OCI-LY1 (cell line): ENCODE measurements around the gene PDZRN3.

Experiments used
- H2AFZ ChIP-seq: fragments of 200-600 bp; sonication (generic), shearing (Covaris generic); 2 replicates; pipeline ENCODE4 v1.6.0; 2014; ENCODE audit warnings: antibody characterized with exemption, mild to moderate bottlenecking, low read length
- H3F3A ChIP-seq: fragments of 200-600 bp; sonication (generic), shearing (Covaris generic); 2 replicates; pipeline ENCODE4 v1.6.0; 2014; ENCODE audit warnings: mild to moderate bottlenecking, antibody characterized with exemption, low read length, moderate library complexity; ENCODE audit not compliant: insufficient read depth
- H3K27ac ChIP-seq: fragments of 200-600 bp; sonication (generic); 2 replicates; pipeline ENCODE4 v1.5.1; 2014; ENCODE audit warnings: low read length, mixed run types, mild to moderate bottlenecking, low read depth; ENCODE audit not compliant: poor library complexity, severe bottlenecking
- H3K27me3 ChIP-seq: fragments of 200-600 bp; sonication (generic); 2 replicates; pipeline ENCODE4 v1.6.0; 2014; ENCODE audit warnings: antibody characterized with exemption, mild to moderate bottlenecking, low read length, moderate library complexity; ENCODE audit not compliant: insufficient read depth
- H3K36me3 ChIP-seq: fragments of 200-600 bp; sonication (generic); 2 replicates; pipeline ENCODE4 v1.6.1; 2014; ENCODE audit warnings: mild to moderate bottlenecking, antibody characterized with exemption, low read length, moderate library complexity, mixed read lengths; ENCODE audit not compliant: insufficient read depth
- H3K4me1 ChIP-seq: fragments of 200-600 bp; sonication (generic); 2 replicates; pipeline ENCODE4 v1.5.1; 2014; ENCODE audit warnings: mild to moderate bottlenecking, low read length, moderate library complexity; ENCODE audit not compliant: insufficient read depth, severe bottlenecking
- H3K4me2 ChIP-seq: fragments of 200-600 bp; sonication (generic), shearing (Covaris generic); 2 replicates; pipeline ENCODE4 v1.6.1; 2014; ENCODE audit warnings: low read length
- H3K4me3 ChIP-seq: fragments of 200-600 bp; sonication (generic); 2 replicates; pipeline ENCODE4 v1.5.1; 2014; ENCODE audit warnings: low read length, low read depth, mild to moderate bottlenecking, mixed read lengths; ENCODE audit not compliant: poor library complexity, severe bottlenecking
- H3K79me2 ChIP-seq: fragments of 200-600 bp; shearing (Covaris generic); 2 replicates; pipeline ENCODE4 v1.6.1; 2016; ENCODE audit warnings: mixed run types, low read length, mixed read lengths; ENCODE audit not compliant: insufficient read depth
- H3K9ac ChIP-seq: fragments of 200-600 bp; sonication (generic), shearing (Covaris generic); 2 replicates; pipeline ENCODE4 v1.6.1; 2014; ENCODE audit warnings: mild to moderate bottlenecking, low read length, mixed read lengths
- H3K9me2 ChIP-seq: fragments of 200-600 bp; sonication (generic), shearing (Covaris generic); 2 replicates; pipeline ENCODE4 v1.6.1; 2014; ENCODE audit warnings: low read depth, mild to moderate bottlenecking, low read length, mixed read lengths
- H3K9me3 ChIP-seq: fragments of 200-600 bp; shearing (Covaris generic); 2 replicates; pipeline ENCODE4 v1.6.1; 2014; ENCODE audit warnings: low read length, mixed read lengths
- H4K20me1 ChIP-seq: fragments of 200-600 bp; sonication (generic), shearing (Covaris generic); 2 replicates; pipeline ENCODE4 v1.6.0; 2016; ENCODE audit warnings: mild to moderate bottlenecking, low read length; ENCODE audit not compliant: insufficient read depth
- CTCF ChIP-seq: fragments of 200-600 bp; sonication (generic), shearing (Covaris generic); IDR thresholded peaks from 2 replicates; pipeline ENCODE4 v1.5.1; 2017; ENCODE audit warnings: mild to moderate bottlenecking, antibody characterized with exemption, low read length, moderate library complexity, mixed read lengths
- EZH2 ChIP-seq: fragments of 200-600 bp; sonication (generic), shearing (Covaris generic); IDR thresholded peaks from 2 replicates; pipeline ENCODE4 v1.8.0; 2017; ENCODE audit warnings: borderline replicate concordance, mixed run types, mild to moderate bottlenecking, antibody characterized with exemption, low read length, moderate library complexity, mixed read lengths

The PDZRN3 gene

GRCh38 chr3:73479325-73479724 lies 145.4 kb downstream of the PDZRN3 start:
- H3K36me3 ChIP-seq: no peaks in the 10 kb centered on the region
- no peak overlapping the region for H3K4me2 ChIP-seq
- H3F3A ChIP-seq: no peaks in the 10 kb centered on the region
- no peak overlapping the region for H3K4me3 ChIP-seq
- H3K4me1 ChIP-seq: no peaks in the 10 kb centered on the region
- TF ChIP-seq CTCF: no peak
- TF ChIP-seq EZH2: no peak
- no peaks in the 10 kb centered on the region for H3K9me2 ChIP-seq
- no peaks in the 10 kb centered on the region for H3K9me3 ChIP-seq
- no peak overlapping the region for H3K9ac ChIP-seq
- no peak overlapping the region for H3K27ac ChIP-seq
- H3K79me2 ChIP-seq: no peaks in the 10 kb centered on the region
- no peaks in the 10 kb centered on the region for H4K20me1 ChIP-seq
- no peak overlapping the region for H2AFZ ChIP-seq
- no peaks in the 10 kb centered on the region; the same call in 1 of the 2 replicates for H3K27me3 ChIP-seq

GRCh38 chr3:73478858-73479257 lies 145.9 kb downstream of the PDZRN3 start:
- Histone ChIP-seq H3K9me2 (no peaks in the 10 kb centered on the region), H3F3A (no peaks in the 10 kb centered on the region), H3K27me3 (no peaks in the 10 kb centered on the region; the same call in 1 of the 2 replicates), H3K27ac (no peak overlapping the region), H3K4me1 (no peaks in the 10 kb centered on the region), H3K4me3 (no peak overlapping the region), H4K20me1 (no peaks in the 10 kb centered on the region), H3K9me3 (no peaks in the 10 kb centered on the region), H3K79me2 (no peaks in the 10 kb centered on the region), H3K4me2 (no peak overlapping the region), H2AFZ (no peak overlapping the region), H3K36me3 (no peaks in the 10 kb centered on the region), H3K9ac (no peak overlapping the region)
- TF ChIP-seq EZH2: no peak
- no peak for TF ChIP-seq CTCF

- Histone ChIP-seq H3K4me3 (no peak overlapping the region), H2AFZ (no peak overlapping the region), H3K9me2 (no peaks in the 10 kb centered on the region), H3K9me3 (no peaks in the 10 kb centered on the region), H3K9ac (no peak overlapping the region), H3K4me2 (no peak overlapping the region), H3K27me3 (no peaks in the 10 kb centered on the region; the same call in 1 of the 2 replicates), H3K79me2 (no peaks in the 10 kb centered on the region), H3K36me3 (no peaks in the 10 kb centered on the region), H3K27ac (no peak overlapping the region), H3F3A (no peaks in the 10 kb centered on the region), H3K4me1 (no peaks in the 10 kb centered on the region), H4K20me1 (no peaks in the 10 kb centered on the region)
- TF ChIP-seq CTCF (no peak), EZH2 (no peak)
Observed at GRCh38 chr3:73475717-73476116, 149.0 kb downstream of the PDZRN3 start.
